ENCODE data around the gene PSMC3IP.

The PSMC3IP gene

GRCh38 chr17:42563950-42564349 is 13.6 kb downstream of the PSMC3IP start:
- no peak for TF ChIP-seq CTCF (IDR thresholded peaks at IDR 0.05; ENCODE audit: unreplicated experiment in 3 of 3)
- no peaks in the 10 kb centered on the region for H3K9me3 Mint-ChIP-seq
- peaks cover 7% of the 10 kb centered on the region for H3K36me3 Mint-ChIP-seq (ENCODE audit: low read depth)
- H3K27ac Mint-ChIP-seq = peak overlapping the region; percentile 76 to 95 (median 93)
- no peaks in the 10 kb centered on the region for H3K27me3 Mint-ChIP-seq (ENCODE audit: low read depth)
- peaks cover 17% of the 10 kb centered on the region for H3K4me1 Mint-ChIP-seq
- H3K4me3 Mint-ChIP-seq = peak overlapping the region; percentile 90 to 95 (median 92)

GRCh38 chr17:42563543-42563942 is 14.0 kb downstream of the PSMC3IP start:
- H3K36me3 Mint-ChIP-seq (ENCODE audit: low read depth) = peaks cover 5% of the 10 kb centered on the region
- H3K4me1 Mint-ChIP-seq = peaks cover 17% of the 10 kb centered on the region
- peak overlapping the region; percentile 76 to 95 (median 93) for H3K27ac Mint-ChIP-seq
- no peaks in the 10 kb centered on the region for H3K9me3 Mint-ChIP-seq
- no peak for TF ChIP-seq CTCF (IDR thresholded peaks at IDR 0.05; ENCODE audit: unreplicated experiment in 3 of 3)
- no peaks in the 10 kb centered on the region for H3K27me3 Mint-ChIP-seq (ENCODE audit: low read depth)
- peak overlapping the region; percentile 90 to 95 (median 92) for H3K4me3 Mint-ChIP-seq

- H3K9me3 Mint-ChIP-seq = no peaks in the 10 kb centered on the region
- H3K4me3 Mint-ChIP-seq = peak overlapping the region; percentile 90 to 95 (median 92)
- peaks cover 17% of the 10 kb centered on the region for H3K4me1 Mint-ChIP-seq
- no peak for TF ChIP-seq CTCF (IDR thresholded peaks at IDR 0.05; ENCODE audit: unreplicated experiment in 3 of 3)
- peaks cover 4% of the 10 kb centered on the region for H3K36me3 Mint-ChIP-seq (ENCODE audit: low read depth)
- H3K27me3 Mint-ChIP-seq (ENCODE audit: low read depth) = no peaks in the 10 kb centered on the region
- peak overlapping the region; percentile 93 to 99 (median 95) for H3K27ac Mint-ChIP-seq
Measured at GRCh38 chr17:42563143-42563509, 14.4 kb downstream of the PSMC3IP start.

- Mint-ChIP-seq H3K4me1 (peaks cover 13% of the 10 kb centered on the region), H3K36me3 (ENCODE audit: low read depth) (peaks cover under 1% of the 10 kb centered on the region), H3K4me3 (peak overlapping the region; percentile 90 to 95 (median 92)), H3K27ac (peak overlapping the region; percentile 93 to 99 (median 95)), H3K27me3 (ENCODE audit: low read depth) (no peaks in the 10 kb centered on the region), H3K9me3 (no peaks in the 10 kb centered on the region)
- no peak for TF ChIP-seq CTCF (IDR thresholded peaks at IDR 0.05; ENCODE audit: unreplicated experiment in 3 of 3)
Measured at GRCh38 chr17:42562388-42563142, 15.0 kb downstream of the PSMC3IP start.

GRCh38 chr17:42561897-42562387 is 15.6 kb downstream of the PSMC3IP start, which contains the start of gene COASY:
COASY (plus strand) TSS chr17:42562148; CDS start chr17:42562623, 475 bp downstream.
- Mint-ChIP-seq H3K4me3 (peak within 1 kb of the TSS; percentile 90 to 95 (median 92)), H3K4me1 (peaks cover 16% of the 10 kb centered on the region), H3K27ac (peak within 1 kb of the TSS; percentile 93 to 99 (median 95)), H3K27me3 (ENCODE audit: low read depth) (no peaks in the 10 kb centered on the region), H3K9me3 (no peaks in the 10 kb centered on the region), H3K36me3 (ENCODE audit: low read depth) (no peaks in the 10 kb centered on the region)
- no peak for TF ChIP-seq CTCF (IDR thresholded peaks at IDR 0.05; ENCODE audit: unreplicated experiment in 3 of 3)

All from nephron (organoid).